ENCODE data around the gene RAP1B. TPM values are rescaled to one million over a fixed set of nuclear protein-coding genes. Genes with fewer than 3 reads are reported as not detected.
A peak's percentile ranks its signal among the peaks of the same experiment; 100 is the strongest.

The RAP1B gene
- total and polyA plus RNA-seq, 9 of the 15 experiments (the other 6 are each of a cell fraction or from before 2014, with no cell fraction given) = 107 to 309 (median 170) TPM

- TF ChIP-seq ZNF449 (CRISPR knock-in tag; IDR thresholded peaks at IDR 0.05) = no peak
- no peak for TF ChIP-seq BRF1 (IDR thresholded peaks at IDR 0.05; ENCODE audit: borderline replicate concordance, extremely low read depth, insufficient read length)
- no peak for TF ChIP-seq ARHGAP35 (IDR thresholded peaks at IDR 0.05; ENCODE audit: partially characterized antibody)
- no peak for TF ChIP-seq TFAM (CRISPR knock-in tag; conservative IDR thresholded peaks at IDR 0.05)
- TF ChIP-seq IFI16 (CRISPR knock-in tag; IDR thresholded peaks at IDR 0.05) = no peak
- peak in 1 of 2 experiments; percentile 93; a peak in 2 of 4 replicates for TF ChIP-seq BCLAF1 (IDR thresholded peaks at IDR 0.05; ENCODE audit: borderline replicate concordance in 1 of 2, control insufficient read depth in 1 of 2, low read depth in 2 of 2, low read length in 1 of 2)
- peak; percentile 63 for TF ChIP-seq ZFX (CRISPR knock-in tag; IDR thresholded peaks at IDR 0.05)
- TF ChIP-seq ZNF217 (CRISPR knock-in tag; IDR thresholded peaks at IDR 0.05) = no peak
- TF ChIP-seq ZNF507 (tag; conservative IDR thresholded peaks at IDR 0.05) = no peak
- TF ChIP-seq CREM (IDR thresholded peaks at IDR 0.05; ENCODE audit: low read depth) = peak; percentile 63; the same call in 1 of the 2 replicates
- TF ChIP-seq SREBF2 (CRISPR knock-in tag; IDR thresholded peaks at IDR 0.05) = no peak
- TF ChIP-seq SP2 (IDR thresholded peaks at IDR 0.05; ENCODE audit: extremely low read depth, low read depth, low read length, poor library complexity, severe bottlenecking) = no peak
- no peak for TF ChIP-seq NFE2L1 (tag; IDR thresholded peaks at IDR 0.05; ENCODE audit: borderline replicate concordance, low read depth)
- no peak for TF ChIP-seq MBD1 (CRISPR knock-in tag; IDR thresholded peaks at IDR 0.05)
- no peak for TF ChIP-seq CREB5 (CRISPR knock-in tag; IDR thresholded peaks at IDR 0.05)
- TF ChIP-seq HOXB6 (CRISPR knock-in tag; IDR thresholded peaks at IDR 0.05; ENCODE audit: borderline replicate concordance) = no peak
Measured at GRCh38 chr12:68686595-68687521, 76.2 kb downstream of the RAP1B start, which contains the start of gene NUP107 (continued).

All from K562 (cell line).